Activated naive CD8-positive, alpha-beta T cell treated with anti-CD3 and anti-CD28 coated beads, Interleukin-2, amount 50 U/mL, for 24 hours (primary cell): ENCODE results near the gene CLIP1.
"Not testable (repeated sequence)": the region's sequence is repeated elsewhere in the genome, so short reads cannot be mapped to it uniquely, and the experiment has no call there.

ENCODE experiments used
- ATAC-seq: fragments of 150-1000 bp; cut with Tn5 transposase; one replicate; pipeline ENCODE4 v1.10.0; 2021
- DNase-seq: peaks from one replicate; pipeline ENCODE4 v3.0.0; 2021
- H3K27ac Mint-ChIP-seq: one replicate; pipeline ENCODE4 v1.8.0; 2021; ENCODE audit warnings: mild to moderate bottlenecking, mixed read lengths
- H3K27me3 Mint-ChIP-seq: one replicate; pipeline ENCODE4 v1.8.0; 2021; ENCODE audit warnings: mixed read lengths
- H3K36me3 Mint-ChIP-seq: one replicate; pipeline ENCODE4 v1.8.0; 2021; ENCODE audit warnings: low read depth, mixed read lengths
- H3K4me1 Mint-ChIP-seq: one replicate; pipeline ENCODE4 v1.8.0; 2021; ENCODE audit warnings: mixed read lengths
- H3K4me3 Mint-ChIP-seq: one replicate; pipeline ENCODE4 v1.8.0; 2021; ENCODE audit warnings: mild to moderate bottlenecking, moderate library complexity, mixed read lengths
- H3K9me3 Mint-ChIP-seq: one replicate; pipeline ENCODE4 v1.8.0; 2021; ENCODE audit warnings: mixed read lengths

Gene CLIP1

DNA sequence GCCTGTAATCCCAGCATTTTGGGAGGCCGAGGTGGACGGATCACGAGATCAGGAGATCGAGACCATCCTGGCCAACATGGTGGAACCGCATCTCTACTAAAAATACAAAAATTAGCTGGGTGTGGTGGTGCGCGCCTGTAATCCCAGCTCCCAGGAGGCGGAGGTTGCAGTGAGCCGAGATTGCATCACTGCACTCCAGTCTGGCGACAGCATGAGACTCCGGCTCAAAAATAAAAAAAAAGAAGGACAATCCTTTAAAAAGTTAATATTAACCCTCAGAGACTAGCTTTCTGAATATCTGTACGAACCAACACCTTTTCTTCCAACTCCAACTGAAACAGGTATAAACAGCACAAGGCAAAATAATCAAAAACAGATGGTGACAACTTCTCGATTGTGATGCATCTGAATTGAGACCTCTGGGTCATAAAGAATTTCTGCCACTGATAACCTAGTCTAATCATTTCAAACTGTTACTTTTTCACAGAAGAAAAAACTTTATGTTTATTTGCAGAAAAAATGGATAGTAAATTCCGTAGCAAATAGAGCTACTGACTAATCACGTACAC lies 27.8 kb downstream of the CLIP1 start:
- DNase-seq (no peak), ATAC-seq (no peak)
- no peak overlapping the region for H3K27ac Mint-ChIP-seq
- H3K36me3 Mint-ChIP-seq: no peaks in the 10 kb centered on the region
- H3K4me3 Mint-ChIP-seq: no peak overlapping the region
- H3K9me3 Mint-ChIP-seq: no peaks in the 10 kb centered on the region
- no peaks in the 10 kb centered on the region for H3K27me3 Mint-ChIP-seq
- H3K4me1 Mint-ChIP-seq: peaks cover 20% of the 10 kb centered on the region

DNA sequence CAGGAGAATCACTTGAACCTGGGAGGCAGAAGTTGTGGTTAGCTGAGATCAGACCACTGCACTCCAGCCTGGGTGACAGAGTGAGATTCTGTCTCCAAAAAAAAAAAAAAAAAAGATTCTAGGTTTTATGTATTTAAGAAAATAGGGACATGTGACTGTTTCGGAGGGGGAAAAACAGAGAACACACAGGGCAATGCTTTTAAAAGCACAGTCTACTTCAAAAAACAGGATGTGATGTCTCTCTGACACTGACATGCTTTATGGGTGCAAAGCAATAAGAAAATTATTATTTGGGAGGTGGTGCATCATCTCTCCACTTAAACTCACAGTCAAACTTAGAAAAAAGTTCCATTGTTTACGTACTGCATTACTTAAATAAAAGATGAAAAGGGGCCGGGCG lies 28.7 kb downstream of the CLIP1 start:
- DNase-seq: no peak
- ATAC-seq: no peak
- Mint-ChIP-seq H3K27ac (no peak overlapping the region), H3K4me1 (peaks cover 13% of the 10 kb centered on the region), H3K36me3 (no peaks in the 10 kb centered on the region), H3K4me3 (no peak overlapping the region), H3K9me3 (no peaks in the 10 kb centered on the region), H3K27me3 (no peaks in the 10 kb centered on the region)

DNA sequence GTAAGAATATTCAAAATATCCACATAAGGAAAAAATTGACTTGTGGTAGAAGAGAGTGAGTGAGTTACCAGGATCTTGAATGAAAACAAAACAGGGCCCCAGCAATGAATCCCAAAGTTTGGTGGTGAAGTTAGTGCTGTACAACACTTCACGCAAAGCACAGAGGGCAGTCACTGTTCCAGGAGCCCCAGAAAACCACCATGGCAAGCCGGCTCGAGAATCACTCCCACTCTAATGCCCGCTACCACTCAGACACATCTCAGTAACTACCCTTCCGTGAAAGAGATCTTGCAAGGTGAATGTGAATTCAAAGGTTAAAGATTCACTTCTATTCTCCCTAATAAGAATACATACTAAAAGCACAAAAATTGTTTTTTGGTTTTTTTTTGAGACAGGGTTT lies 30.1 kb downstream of the CLIP1 start:
- DNase-seq (no peak), ATAC-seq (no peak)
- H3K27ac Mint-ChIP-seq: no peak overlapping the region
- H3K27me3 Mint-ChIP-seq: no peaks in the 10 kb centered on the region
- no peaks in the 10 kb centered on the region for H3K9me3 Mint-ChIP-seq
- peaks cover 13% of the 10 kb centered on the region for H3K4me1 Mint-ChIP-seq
- no peak overlapping the region for H3K4me3 Mint-ChIP-seq
- H3K36me3 Mint-ChIP-seq: no peaks in the 10 kb centered on the region

DNA sequence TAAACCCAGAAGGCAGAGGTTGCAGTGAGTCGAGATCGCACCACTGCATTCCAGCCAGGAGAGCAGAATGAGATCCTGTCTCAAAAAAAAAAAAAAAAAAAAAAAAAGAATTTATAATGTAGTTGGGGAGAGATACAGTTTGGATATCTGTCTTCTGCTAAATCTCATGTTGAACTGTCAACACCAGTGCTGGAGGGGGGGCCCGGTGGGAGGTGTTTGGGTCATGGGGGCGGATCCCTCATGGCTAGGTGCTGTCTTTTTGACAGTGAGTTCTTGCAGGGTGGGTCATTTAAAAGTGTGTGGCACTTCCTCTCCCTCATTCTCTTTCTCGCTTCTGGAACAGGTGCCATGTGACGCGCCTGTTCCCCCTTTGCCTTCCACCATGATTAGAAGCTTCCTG lies 32.8 kb downstream of the CLIP1 start:
- no peak overlapping the region for H3K4me3 Mint-ChIP-seq
- DNase-seq: no peak
- no peak for ATAC-seq
- H3K4me1 Mint-ChIP-seq: peaks cover 6% of the 10 kb centered on the region
- H3K27ac Mint-ChIP-seq: no peak overlapping the region
- no peaks in the 10 kb centered on the region for H3K27me3 Mint-ChIP-seq
- H3K9me3 Mint-ChIP-seq: no peaks in the 10 kb centered on the region
- no peaks in the 10 kb centered on the region for H3K36me3 Mint-ChIP-seq

DNA sequence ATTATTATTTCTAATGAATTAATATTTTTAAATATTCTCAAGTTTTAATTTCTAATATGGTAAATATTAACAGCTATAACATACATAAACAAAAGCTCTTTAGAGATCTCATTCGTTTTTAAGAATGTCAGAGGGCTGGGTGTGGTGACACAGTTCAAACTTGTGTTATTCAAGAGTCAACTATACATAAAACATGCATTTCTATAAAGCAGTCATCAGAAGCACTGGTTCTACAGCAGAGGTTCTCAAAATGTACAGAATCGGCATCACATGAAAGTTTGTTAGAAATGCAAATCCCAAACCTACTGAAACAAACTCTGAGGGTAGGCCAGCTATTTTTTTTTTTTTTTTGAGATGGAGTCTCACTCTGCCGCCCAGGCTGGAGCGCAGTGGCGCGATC lies 34.6 kb downstream of the CLIP1 start:
- Mint-ChIP-seq H3K9me3 (no peaks in the 10 kb centered on the region), H3K27ac (no peak overlapping the region), H3K36me3 (no peaks in the 10 kb centered on the region), H3K4me1 (no peaks in the 10 kb centered on the region), H3K4me3 (no peak overlapping the region), H3K27me3 (no peaks in the 10 kb centered on the region)
- no peak for ATAC-seq
- no peak for DNase-seq

DNA sequence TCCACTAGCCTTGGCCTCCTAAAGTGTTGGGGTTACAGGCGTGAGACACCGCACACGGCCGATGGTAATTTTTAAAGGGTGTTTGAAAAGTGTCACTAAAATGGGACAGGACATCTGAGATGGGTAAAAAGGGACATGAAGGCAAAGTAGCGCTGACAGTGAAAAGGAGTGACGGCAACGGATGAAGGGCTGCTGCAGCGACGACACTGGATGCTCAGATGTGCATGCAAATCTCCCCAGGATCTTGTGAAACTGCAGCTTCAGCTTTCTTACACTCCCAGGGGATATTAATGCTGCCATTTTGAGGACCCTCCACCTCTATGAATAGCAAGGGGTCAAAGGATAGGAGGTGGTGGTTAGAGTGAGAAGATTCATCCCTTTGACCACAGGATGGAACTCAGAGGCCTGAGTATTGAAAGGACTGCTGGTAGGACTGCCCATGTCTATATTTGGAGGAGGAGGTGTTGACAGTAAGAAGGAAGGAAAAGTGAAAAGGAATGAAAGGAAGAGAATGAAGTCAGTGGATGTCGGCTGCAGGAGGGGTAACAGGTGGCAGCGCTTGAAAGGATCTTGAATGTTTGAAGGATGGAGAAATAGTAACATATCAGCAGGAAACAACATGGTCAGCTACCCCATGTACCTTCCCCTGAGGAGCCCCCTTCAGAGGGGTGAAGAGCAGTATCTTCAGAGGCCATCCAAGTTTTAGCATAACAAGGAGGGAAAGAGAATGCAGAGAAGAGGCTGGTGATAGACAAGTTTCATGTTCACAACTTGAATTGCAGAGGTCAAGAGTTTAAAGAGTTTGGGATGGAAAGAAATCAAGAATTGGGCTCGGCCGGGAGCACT lies 37.1 kb downstream of the CLIP1 start:
- Mint-ChIP-seq H3K9me3 (no peaks in the 10 kb centered on the region), H3K36me3 (no peaks in the 10 kb centered on the region), H3K4me1 (no peaks in the 10 kb centered on the region), H3K27me3 (no peaks in the 10 kb centered on the region), H3K4me3 (no peak overlapping the region), H3K27ac (no peak overlapping the region)
- DNase-seq (no peak), ATAC-seq (no peak)

DNA sequence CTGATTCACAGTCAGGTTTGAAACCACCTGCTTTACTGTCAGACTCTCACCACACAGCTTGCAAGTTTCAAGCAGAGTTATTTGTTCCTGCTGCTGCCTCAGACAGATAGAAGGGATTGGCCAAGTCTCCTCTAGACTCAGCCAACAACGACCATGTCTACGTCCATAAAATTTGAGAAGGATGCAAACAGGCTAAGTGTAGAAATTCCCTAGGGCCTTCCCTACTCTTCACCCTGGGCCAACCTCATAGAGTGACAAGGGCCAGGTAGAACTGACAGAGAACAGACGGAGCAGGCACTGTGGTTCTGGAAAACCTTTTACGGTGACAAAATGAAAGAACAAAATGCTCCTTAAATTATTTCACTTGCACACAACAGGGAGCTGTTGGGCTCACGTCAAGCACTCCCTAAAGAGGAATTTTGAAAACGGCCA lies 39.5 kb downstream of the CLIP1 start:
- Mint-ChIP-seq H3K36me3 (no peaks in the 10 kb centered on the region), H3K4me1 (no peaks in the 10 kb centered on the region), H3K27ac (no peak overlapping the region), H3K27me3 (no peaks in the 10 kb centered on the region), H3K4me3 (no peak overlapping the region), H3K9me3 (no peaks in the 10 kb centered on the region)
- no peak for DNase-seq
- ATAC-seq: no peak

DNA sequence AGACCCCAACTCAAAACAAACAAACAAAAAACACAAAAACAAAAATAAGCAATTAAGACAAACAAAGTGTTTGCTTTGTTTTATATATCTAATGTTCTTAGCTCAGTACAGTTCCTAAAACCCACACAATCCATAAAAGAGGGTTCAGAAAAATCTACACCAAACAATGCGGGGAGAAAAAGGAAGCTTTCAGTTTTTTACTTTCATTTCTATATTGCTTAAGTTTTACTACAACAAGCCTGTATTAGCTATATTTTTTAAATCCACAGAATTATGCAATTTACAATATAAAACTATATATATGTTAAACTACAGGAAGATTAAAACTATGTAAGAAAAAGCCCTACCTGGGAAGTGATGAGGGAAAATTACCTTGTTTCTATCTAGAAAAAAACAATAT lies 41.4 kb downstream of the CLIP1 start:
- no peaks in the 10 kb centered on the region for H3K4me1 Mint-ChIP-seq
- H3K9me3 Mint-ChIP-seq: no peaks in the 10 kb centered on the region
- H3K36me3 Mint-ChIP-seq: peaks cover 7% of the 10 kb centered on the region
- no peak overlapping the region for H3K27ac Mint-ChIP-seq
- DNase-seq (no peak), ATAC-seq (no peak)
- H3K4me3 Mint-ChIP-seq: no peak overlapping the region
- no peaks in the 10 kb centered on the region for H3K27me3 Mint-ChIP-seq

DNA sequence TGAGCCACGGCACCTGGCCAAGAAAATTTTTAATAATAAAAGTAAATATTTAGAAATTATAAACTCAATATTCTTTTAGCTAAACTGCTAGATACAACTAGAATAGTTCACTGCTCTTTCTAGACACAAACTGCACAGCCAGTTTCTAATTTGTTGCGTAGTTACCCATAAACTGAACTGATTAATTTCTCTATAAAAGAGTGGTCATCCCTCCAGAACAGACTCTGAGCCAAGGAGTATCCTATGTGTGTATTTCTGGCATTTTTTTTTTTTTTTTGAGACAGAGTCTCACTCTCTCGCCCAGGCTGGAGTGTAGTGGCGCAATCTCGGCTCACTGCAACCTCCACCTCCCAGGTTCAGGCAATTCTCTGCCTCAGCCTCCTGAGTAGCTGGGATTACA lies 45.7 kb downstream of the CLIP1 start:
- not testable (repeated sequence) for H3K4me3 Mint-ChIP-seq, DNase-seq, H3K4me1 Mint-ChIP-seq, H3K9me3 Mint-ChIP-seq, H3K27ac Mint-ChIP-seq, ATAC-seq, H3K27me3 Mint-ChIP-seq
- H3K36me3 Mint-ChIP-seq: peaks cover 13% of the 10 kb centered on the region

DNA sequence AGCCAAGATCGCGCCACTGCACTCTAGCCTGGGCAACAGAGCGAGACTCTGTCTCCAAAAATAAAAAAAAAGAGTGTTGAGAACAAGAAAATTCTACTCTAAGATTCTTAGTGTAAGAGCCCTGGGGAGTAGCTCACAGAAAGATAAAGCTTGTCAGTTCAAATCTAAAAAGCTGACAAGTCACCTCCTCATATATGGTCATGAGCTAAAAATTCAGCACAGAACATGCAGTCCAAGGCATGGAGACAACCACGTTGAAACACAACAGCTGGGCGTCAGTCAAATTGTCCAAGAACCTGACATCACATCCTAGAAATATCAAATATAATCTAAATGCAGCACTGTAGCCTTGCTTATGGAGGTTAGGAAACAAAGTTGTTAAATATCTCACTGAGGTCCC lies 47.8 kb downstream of the CLIP1 start:
- Mint-ChIP-seq H3K4me1 (no peaks in the 10 kb centered on the region), H3K4me3 (no peak overlapping the region), H3K36me3 (peaks cover 17% of the 10 kb centered on the region), H3K27ac (no peak overlapping the region), H3K27me3 (no peaks in the 10 kb centered on the region), H3K9me3 (no peaks in the 10 kb centered on the region)
- DNase-seq (no peak), ATAC-seq (no peak)

DNA sequence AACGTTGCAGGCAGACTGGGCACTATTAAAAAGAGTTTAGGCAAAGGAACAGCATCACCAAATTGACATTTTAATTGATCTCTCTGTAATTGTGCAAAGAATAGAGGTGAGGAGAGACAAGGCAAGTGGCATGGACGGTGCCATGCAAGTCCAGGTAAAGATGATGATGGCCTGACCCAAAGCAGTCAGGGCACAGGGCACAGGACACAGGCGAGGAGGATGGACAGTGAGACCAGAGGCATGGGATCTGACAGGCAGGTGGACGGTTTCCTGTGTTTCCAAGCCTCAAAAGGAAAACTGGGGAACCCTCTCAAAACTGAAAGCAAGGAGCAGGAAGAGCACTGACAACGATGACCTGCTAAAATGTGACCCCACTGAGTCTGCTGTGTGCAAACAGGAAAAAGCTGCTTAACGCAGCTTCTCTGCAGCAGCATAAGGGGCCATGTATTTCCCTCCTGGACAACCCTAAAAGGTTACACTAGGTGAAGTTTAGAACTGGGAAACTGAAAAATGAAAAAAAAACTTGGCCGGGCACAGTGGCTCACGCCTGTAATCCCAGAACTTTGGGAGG lies 50.9 kb downstream of the CLIP1 start:
- Mint-ChIP-seq H3K9me3 (no peaks in the 10 kb centered on the region), H3K36me3 (peaks cover 17% of the 10 kb centered on the region), H3K4me1 (peaks cover 11% of the 10 kb centered on the region), H3K27me3 (no peaks in the 10 kb centered on the region), H3K4me3 (no peak overlapping the region), H3K27ac (no peak overlapping the region)
- ATAC-seq (no peak), DNase-seq (no peak)

DNA sequence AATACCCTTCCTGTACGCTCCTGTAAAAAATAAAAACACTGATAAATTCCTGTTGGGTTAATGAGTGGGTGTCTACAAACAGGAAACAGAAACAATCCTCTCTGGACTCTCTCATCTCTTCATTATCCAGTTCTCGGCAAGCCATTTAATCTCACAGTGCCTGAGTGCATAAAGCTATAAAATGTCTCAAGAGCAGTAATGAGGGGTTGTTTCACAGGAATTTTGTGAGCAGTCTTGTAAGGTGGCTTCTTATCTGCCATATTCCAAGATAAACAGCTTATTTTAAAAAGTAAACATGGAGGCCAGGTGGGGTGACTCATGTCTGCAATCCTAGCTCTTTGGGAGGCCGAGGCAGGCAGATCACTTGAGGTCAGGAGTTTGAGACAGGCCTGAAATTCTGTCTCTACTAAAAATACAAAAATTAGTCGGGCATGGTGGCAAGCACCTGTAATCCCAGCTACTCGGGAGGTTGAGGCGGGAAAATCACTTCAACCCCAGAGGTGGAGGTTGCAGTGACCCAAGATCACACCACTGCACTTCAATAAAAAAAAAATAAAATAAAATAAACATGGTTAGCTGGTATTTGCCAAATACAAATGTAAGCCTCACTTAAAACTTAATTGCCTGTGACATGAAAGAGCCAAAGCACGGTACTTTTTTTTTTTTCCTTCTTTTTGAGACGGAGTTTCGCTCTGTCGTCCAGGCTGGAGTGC lies 54.0 kb downstream of the CLIP1 start:
- no peak overlapping the region for H3K4me3 Mint-ChIP-seq
- H3K4me1 Mint-ChIP-seq: peaks cover 15% of the 10 kb centered on the region

DNA sequence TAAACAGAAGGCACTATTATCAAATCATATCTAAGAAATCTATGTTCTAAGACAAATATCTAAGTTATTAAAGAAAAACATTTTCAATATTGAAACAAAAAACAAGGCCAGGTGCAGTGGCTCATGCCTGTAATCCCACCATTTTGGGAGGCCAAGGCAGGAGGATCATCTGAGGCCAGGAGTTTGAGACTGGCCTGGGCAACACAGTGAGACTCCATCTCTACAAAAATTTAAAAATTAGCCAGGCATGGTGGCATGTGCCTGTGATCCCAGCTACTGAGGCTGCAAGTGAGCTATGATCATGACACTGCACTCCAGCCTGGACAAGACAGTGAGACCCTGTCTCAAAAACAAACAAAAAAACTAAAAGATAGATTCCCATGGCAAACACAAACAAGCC lies 54.8 kb downstream of the CLIP1 start:
- not testable (repeated sequence) for H3K9me3 Mint-ChIP-seq, ATAC-seq, DNase-seq, H3K27me3 Mint-ChIP-seq, H3K4me3 Mint-ChIP-seq, H3K27ac Mint-ChIP-seq
- H3K36me3 Mint-ChIP-seq: peaks cover 14% of the 10 kb centered on the region
- peaks cover 15% of the 10 kb centered on the region for H3K4me1 Mint-ChIP-seq

More for the DNA sequence above, 54.0 kb downstream of the CLIP1 start:
- no peaks in the 10 kb centered on the region for H3K9me3 Mint-ChIP-seq
- H3K27ac Mint-ChIP-seq: no peak overlapping the region
- no peak for ATAC-seq
- no peak for DNase-seq
- H3K27me3 Mint-ChIP-seq: no peaks in the 10 kb centered on the region
- peaks cover 14% of the 10 kb centered on the region for H3K36me3 Mint-ChIP-seq

DNA sequence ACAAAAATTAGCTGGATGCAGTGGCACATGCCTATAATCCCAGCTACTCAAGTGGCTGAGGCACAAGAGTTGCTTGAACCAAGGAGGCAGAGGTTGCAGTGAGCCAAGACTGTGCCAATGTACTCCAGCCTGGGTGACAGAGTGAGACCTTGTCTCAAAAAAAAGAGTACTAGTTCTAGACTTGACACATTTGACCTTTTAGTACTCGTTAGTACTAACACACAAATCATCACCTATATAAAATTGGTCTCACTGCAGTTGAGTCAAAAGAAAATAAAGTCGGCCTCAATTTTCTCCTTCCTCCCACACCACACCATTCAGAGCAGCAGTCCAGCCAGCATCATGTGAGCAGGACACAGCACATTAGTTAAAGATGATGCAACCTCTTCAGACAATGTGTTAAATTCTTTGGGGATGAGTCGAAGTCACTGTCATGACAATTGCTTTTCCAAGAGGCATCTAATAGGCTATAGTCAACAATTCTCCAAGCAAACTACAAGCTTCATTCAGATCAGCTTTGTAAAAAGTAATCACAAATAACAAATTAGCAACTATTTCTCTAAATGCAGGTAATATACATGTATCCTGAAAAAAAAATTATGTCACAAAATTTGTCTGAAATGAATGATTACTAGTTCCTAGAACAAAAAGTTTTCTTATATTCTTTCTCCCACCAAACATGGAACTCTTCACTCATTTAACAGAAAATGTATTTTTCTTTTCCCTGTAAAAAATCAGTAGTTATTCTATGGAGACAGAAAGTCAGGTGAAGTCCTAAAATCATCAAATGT lies 55.6 kb downstream of the CLIP1 start:
- peak overlapping the region; percentile 50 for H3K27ac Mint-ChIP-seq
- DNase-seq: no peak
- H3K36me3 Mint-ChIP-seq: peaks cover 12% of the 10 kb centered on the region

More for the DNA sequence above, 55.6 kb downstream of the CLIP1 start:
- H3K4me1 Mint-ChIP-seq: peaks cover 15% of the 10 kb centered on the region
- H3K27me3 Mint-ChIP-seq: no peaks in the 10 kb centered on the region
- H3K9me3 Mint-ChIP-seq: no peaks in the 10 kb centered on the region
- peak; percentile 83 for ATAC-seq
- H3K4me3 Mint-ChIP-seq: no peak overlapping the region
